ENCODE data around the gene AVPI1.
"Not testable (repeated sequence)": the region's sequence is repeated elsewhere in the genome, so short reads cannot be mapped to it uniquely, and the experiment has no call there.

AVPI1 gene

GRCh38 chr10:97640174-97640867 is 46.7 kb downstream of the AVPI1 start, which contains the start of gene PI4K2A:
PI4K2A (plus strand) TSS chr10:97640671; CDS start chr10:97640743, 72 bp downstream.
- peak; percentile 99 for DNase-seq

GRCh38 chr10:97639090-97639489 is 48.0 kb downstream of the AVPI1 start:
- DNase-seq, result not testable (repeated sequence)

GRCh38 chr10:97635577-97635976 is 51.5 kb downstream of the AVPI1 start:
- DNase-seq, result no peak

- no peak for DNase-seq
Measured at GRCh38 chr10:97633921-97634320, 53.1 kb downstream of the AVPI1 start.

- peak; percentile 88 to 90 for DNase-seq
Measured at GRCh38 chr10:97632949-97633884, 53.8 kb downstream of the AVPI1 start, which contains the start of gene MORN4. MORN4 (minus strand) TSS chr10:97633500; CDS start chr10:97619653, 13,847 bp downstream.

- DNase-seq, result no peak
Measured at GRCh38 chr10:97631098-97631497, 55.9 kb downstream of the AVPI1 start.

GRCh38 chr10:97629289-97629688 is 57.8 kb downstream of the AVPI1 start:
- no peak for DNase-seq

GRCh38 chr10:97628228-97628627 is 58.8 kb downstream of the AVPI1 start:
- DNase-seq, result no peak

- no peak for DNase-seq
Measured at GRCh38 chr10:97627731-97628130, 59.3 kb downstream of the AVPI1 start.
